Spleen (tissue), 10 donors: Measurements from ENCODE around the gene VMO1. TPM values are rescaled to one million over a fixed set of nuclear protein-coding genes. Genes with fewer than 3 reads are reported as not detected.

ENCODE experiments used
- polyA plus RNA-seq, 3 donors: library from polyadenylated mRNA; stranded (reverse); fragments of 200-250 nt; gene quantifications; one replicate each; pipeline ENCODE4 v1.2.1, GENCODE V29; 2013
- total RNA-seq, 7 donors: library from RNA; depleted of rRNA in 3 of 7; stranded (reverse); fragments of >200 nt in 3 of 7; fragmentation: NEBNext Ultra II Directional in 4 of 7; extraction: Animal tissue kit (Norgen Biotek cat#: 25700) in 4 of 7; gene quantifications; one replicate each; pipeline versions ENCODE4 v1.1.0 to v1.2.1, GENCODE V29; 2016 to 2021
- donor health status: healthy with polysubstance abuse.
- donor health status: DM: no; HTN: no; CAD: no; lungs with moderate emphysema.
- donor health status: DM: no; HTN: no; CAD: no.
- donor health status: Bipolar disorder and iron deficiency.
- donor health status: healthy.
- donor health status: DM: no; HTN: no; CAD: no.
- donor health status: DM: yes; HTN: yes; CAD: no.

VMO1 gene
- total and polyA plus RNA-seq, 10 donors = 5.0 to 74.3 (median 12.0) TPM

Other genes starting within 250 kb of the VMO1 start
- 10 to 100 TPM; 37.1 to 71.2 (median 54.4) TPM for gene MYBBP1A, start 231.0 kb downstream of the VMO1 start, total RNA-seq
- 10 to 100 TPM; 24.7 to 48.6 (median 35.5) TPM for gene MYBBP1A, start 231.0 kb downstream of the VMO1 start, polyA plus RNA-seq
- gene GGT6, start 225.8 kb downstream of the VMO1 start, total RNA-seq = under 1 TPM in 1 of 7 donors, not detected in 6; 0.42 TPM
- gene GGT6, start 225.8 kb downstream of the VMO1 start, polyA plus RNA-seq = under 1 TPM in 1 of 3 donors, not detected in 2; 0.03 TPM
- 1 to 10 TPM in 2 of 7 donors, under 1 TPM in 5; 0.42 to 1.5 (median 0.97) TPM for gene SMTNL2, start 201.8 kb downstream of the VMO1 start, total RNA-seq
- gene SMTNL2, start 201.8 kb downstream of the VMO1 start, polyA plus RNA-seq = under 1 TPM; 0.22 to 0.67 (median 0.36) TPM
- gene ALOX15, start 144.7 kb downstream of the VMO1 start, total RNA-seq = 1 to 10 TPM in 2 of 7 donors, under 1 TPM in 4, not detected in 1; 0.46 to 2.6 (median 0.88) TPM
- gene ALOX15, start 144.7 kb downstream of the VMO1 start, polyA plus RNA-seq = under 1 TPM; 0.04 to 0.09 (median 0.06) TPM
- gene PELP1, start 82.2 kb downstream of the VMO1 start, total RNA-seq = 10 to 100 TPM; 21.7 to 67.6 (median 43.9) TPM
- 10 to 100 TPM; 15.7 to 34.9 (median 25.8) TPM for gene PELP1, start 82.2 kb downstream of the VMO1 start, polyA plus RNA-seq
- gene ARRB2, start 75.7 kb downstream of the VMO1 start, total RNA-seq = 100 to 1,000 TPM; 117 to 416 (median 226) TPM
- 100 to 1,000 TPM in 2 of 3 donors, 10 to 100 TPM in 1; 61.4 to 127 (median 120) TPM for gene ARRB2, start 75.7 kb downstream of the VMO1 start, polyA plus RNA-seq
- gene MED11, start 54.9 kb downstream of the VMO1 start, total RNA-seq = 10 to 100 TPM; 17.1 to 42.7 (median 22.3) TPM
- 10 to 100 TPM; 42.9 to 47.1 (median 43.8) TPM for gene MED11, start 54.9 kb downstream of the VMO1 start, polyA plus RNA-seq
- 10 to 100 TPM in 1 of 7 donors, 1 to 10 TPM in 6; 3.8 to 11.5 (median 5.2) TPM for gene ZMYND15, start 46.5 kb downstream of the VMO1 start, total RNA-seq
- 1 to 10 TPM; 1.8 to 3.1 (median 2.2) TPM for gene ZMYND15, start 46.5 kb downstream of the VMO1 start, polyA plus RNA-seq
- 100 to 1,000 TPM in 1 of 7 donors, 10 to 100 TPM in 6; 45.5 to 104 (median 70.5) TPM for gene CXCL16, start 46.4 kb downstream of the VMO1 start, total RNA-seq
- gene CXCL16, start 46.4 kb downstream of the VMO1 start, polyA plus RNA-seq = 10 to 100 TPM; 11.5 to 29.0 (median 17.2) TPM
- not detected for gene TM4SF5, start 14.5 kb downstream of the VMO1 start, total RNA-seq
- gene TM4SF5, start 14.5 kb downstream of the VMO1 start, polyA plus RNA-seq = not detected
- gene GLTPD2, start 2.6 kb upstream of the VMO1 start, total RNA-seq = not detected
- gene GLTPD2, start 2.6 kb upstream of the VMO1 start, polyA plus RNA-seq = under 1 TPM in 1 of 3 donors, not detected in 2; 0.06 TPM
- gene PSMB6, start 9.8 kb upstream of the VMO1 start, total RNA-seq = 100 to 1,000 TPM in 1 of 7 donors, 10 to 100 TPM in 6; 72.9 to 143 (median 84.0) TPM
- gene PSMB6, start 9.8 kb upstream of the VMO1 start, polyA plus RNA-seq = 100 to 1,000 TPM; 106 to 161 (median 124) TPM
- 10 to 100 TPM; 19.5 to 42.0 (median 37.4) TPM for gene PLD2, start 20.8 kb upstream of the VMO1 start, total RNA-seq
- 10 to 100 TPM in 2 of 3 donors, 1 to 10 TPM in 1; 6.0 to 14.1 (median 13.6) TPM for gene PLD2, start 20.8 kb upstream of the VMO1 start, polyA plus RNA-seq
- gene MINK1, start 47.0 kb upstream of the VMO1 start, total RNA-seq = 100 to 1,000 TPM in 3 of 7 donors, 10 to 100 TPM in 4; 59.9 to 129 (median 92.2) TPM
- gene MINK1, start 47.0 kb upstream of the VMO1 start, polyA plus RNA-seq = 10 to 100 TPM; 15.9 to 52.4 (median 28.4) TPM
- gene C17orf107, start 113.2 kb upstream of the VMO1 start, total RNA-seq = 1 to 10 TPM; 1.6 to 4.1 (median 2.6) TPM
- gene C17orf107, start 113.2 kb upstream of the VMO1 start, polyA plus RNA-seq = under 1 TPM; 0.15 to 0.70 (median 0.26) TPM
- 1 to 10 TPM in 4 of 7 donors, under 1 TPM in 3; 0.33 to 3.0 (median 1.9) TPM for gene CHRNE, start 116.7 kb upstream of the VMO1 start, total RNA-seq
- 1 to 10 TPM; 1.2 to 1.4 (median 1.3) TPM for gene CHRNE, start 116.7 kb upstream of the VMO1 start, polyA plus RNA-seq
- 1 to 10 TPM; 1.8 to 6.1 (median 3.0) TPM for gene GP1BA, start 145.9 kb upstream of the VMO1 start, total RNA-seq
- gene GP1BA, start 145.9 kb upstream of the VMO1 start, polyA plus RNA-seq = 1 to 10 TPM; 2.0 to 2.9 (median 2.8) TPM
- gene SLC25A11, start 153.7 kb upstream of the VMO1 start, total RNA-seq = 10 to 100 TPM; 37.2 to 61.0 (median 42.9) TPM
- 10 to 100 TPM; 22.1 to 52.6 (median 32.3) TPM for gene SLC25A11, start 153.7 kb upstream of the VMO1 start, polyA plus RNA-seq
- gene RNF167, start 153.9 kb upstream of the VMO1 start, total RNA-seq = 100 to 1,000 TPM in 1 of 7 donors, 10 to 100 TPM in 6; 57.6 to 109 (median 78.6) TPM
- gene RNF167, start 153.9 kb upstream of the VMO1 start, polyA plus RNA-seq = 100 to 1,000 TPM in 2 of 3 donors, 10 to 100 TPM in 1; 96.4 to 146 (median 129) TPM
- 1,000 to 10,000 TPM in 1 of 7 donors, 100 to 1,000 TPM in 6; 605 to 1,090 (median 842) TPM for gene PFN1, start 162.2 kb upstream of the VMO1 start, total RNA-seq
- gene PFN1, start 162.2 kb upstream of the VMO1 start, polyA plus RNA-seq = 1,000 to 10,000 TPM in 1 of 3 donors, 100 to 1,000 TPM in 2; 663 to 1,039 (median 970) TPM
- gene ENO3, start 164.8 kb upstream of the VMO1 start, total RNA-seq = 10 to 100 TPM in 2 of 7 donors, 1 to 10 TPM in 5; 3.1 to 16.0 (median 8.8) TPM
- gene ENO3, start 164.8 kb upstream of the VMO1 start, polyA plus RNA-seq = 10 to 100 TPM; 13.8 to 23.4 (median 15.4) TPM
- 10 to 100 TPM; 34.8 to 62.3 (median 47.8) TPM for gene SPAG7, start 181.5 kb upstream of the VMO1 start, total RNA-seq
- 10 to 100 TPM; 73.6 to 89.1 (median 87.9) TPM for gene SPAG7, start 181.5 kb upstream of the VMO1 start, polyA plus RNA-seq
- gene CAMTA2, start 201.3 kb upstream of the VMO1 start, total RNA-seq = 10 to 100 TPM; 36.6 to 78.0 (median 51.0) TPM
- 10 to 100 TPM; 21.3 to 79.8 (median 45.2) TPM for gene CAMTA2, start 201.3 kb upstream of the VMO1 start, polyA plus RNA-seq
- 1 to 10 TPM; 1.1 to 2.1 (median 1.6) TPM for gene INCA1, start 211.2 kb upstream of the VMO1 start, total RNA-seq
- gene INCA1, start 211.2 kb upstream of the VMO1 start, polyA plus RNA-seq = 1 to 10 TPM; 2.4 to 5.8 (median 3.2) TPM
- 100 to 1,000 TPM in 2 of 7 donors, 10 to 100 TPM in 5; 47.5 to 141 (median 79.7) TPM for gene KIF1C, start 211.6 kb upstream of the VMO1 start, total RNA-seq
- gene KIF1C, start 211.6 kb upstream of the VMO1 start, polyA plus RNA-seq = 10 to 100 TPM; 11.9 to 41.4 (median 12.0) TPM
- gene SLC52A1, start 249.1 kb upstream of the VMO1 start, total RNA-seq = 1 to 10 TPM in 1 of 7 donors, under 1 TPM in 6; 0.34 to 2.0 (median 0.72) TPM
- gene SLC52A1, start 249.1 kb upstream of the VMO1 start, polyA plus RNA-seq = under 1 TPM; 0.06 to 0.19 (median 0.11) TPM